Left hindlimb (tissue), 1 donor: ENCODE results near the gene CTNNBIP1.
A peak's percentile ranks its signal among the peaks of the same experiment; 100 is the strongest.
"Not testable (repeated sequence)": the region's sequence is repeated elsewhere in the genome, so short reads cannot be mapped to it uniquely, and the experiment has no call there.

ENCODE experiments used
- DNase-seq: peaks from one replicate; pipeline ENCODE4 v3.0.0-alpha.2; 2018

Gene CTNNBIP1

GRCh38 chr1:9910076-9910422 is at the start of gene CTNNBIP1:
Gene CTNNBIP1 (minus strand): TSS chr1:9910269. CDS start chr1:9872064, 38,205 bp downstream.
- DNase-seq = no peak

DNA sequence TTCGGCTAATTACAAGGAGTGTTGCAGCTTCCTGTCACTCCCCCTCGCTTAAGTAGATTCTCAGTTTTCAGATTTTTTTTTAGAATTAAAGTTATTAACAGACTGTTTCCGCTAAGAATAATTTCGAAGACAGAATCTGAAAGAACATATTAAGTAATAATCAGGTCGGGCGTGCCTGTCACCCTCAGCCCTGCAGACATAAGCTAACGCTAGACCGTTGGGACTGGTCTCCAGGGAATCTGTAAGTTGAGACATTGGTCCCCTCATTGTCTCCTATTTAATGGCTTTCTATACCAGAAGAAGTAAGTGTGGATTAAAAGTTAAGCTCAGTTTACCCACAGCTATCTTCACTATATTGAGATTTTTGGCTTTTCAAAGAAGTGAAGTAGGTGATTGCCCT is 47.7 kb upstream of the CTNNBIP1 start:
- DNase-seq = no peak

DNA sequence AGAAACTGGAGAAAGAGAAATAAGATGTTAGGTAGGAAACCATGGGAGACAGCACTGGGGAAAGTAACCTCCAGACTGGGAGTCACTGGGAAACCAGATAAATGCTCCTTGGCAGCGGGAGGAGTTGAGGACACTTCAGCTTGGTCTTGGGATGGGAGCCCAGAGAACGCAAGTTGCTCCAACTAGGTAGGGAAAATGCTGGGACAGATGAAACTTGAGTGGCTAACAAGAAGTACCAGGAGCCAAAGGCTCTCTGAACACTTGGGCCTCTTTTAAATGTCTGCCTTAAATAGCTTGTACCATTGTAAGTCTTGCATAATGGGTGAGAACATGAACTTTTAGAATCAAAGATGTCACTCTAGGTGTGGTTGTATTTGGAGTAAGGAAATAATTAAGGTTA is 36.2 kb upstream of the CTNNBIP1 start:
- no peak for DNase-seq

DNA sequence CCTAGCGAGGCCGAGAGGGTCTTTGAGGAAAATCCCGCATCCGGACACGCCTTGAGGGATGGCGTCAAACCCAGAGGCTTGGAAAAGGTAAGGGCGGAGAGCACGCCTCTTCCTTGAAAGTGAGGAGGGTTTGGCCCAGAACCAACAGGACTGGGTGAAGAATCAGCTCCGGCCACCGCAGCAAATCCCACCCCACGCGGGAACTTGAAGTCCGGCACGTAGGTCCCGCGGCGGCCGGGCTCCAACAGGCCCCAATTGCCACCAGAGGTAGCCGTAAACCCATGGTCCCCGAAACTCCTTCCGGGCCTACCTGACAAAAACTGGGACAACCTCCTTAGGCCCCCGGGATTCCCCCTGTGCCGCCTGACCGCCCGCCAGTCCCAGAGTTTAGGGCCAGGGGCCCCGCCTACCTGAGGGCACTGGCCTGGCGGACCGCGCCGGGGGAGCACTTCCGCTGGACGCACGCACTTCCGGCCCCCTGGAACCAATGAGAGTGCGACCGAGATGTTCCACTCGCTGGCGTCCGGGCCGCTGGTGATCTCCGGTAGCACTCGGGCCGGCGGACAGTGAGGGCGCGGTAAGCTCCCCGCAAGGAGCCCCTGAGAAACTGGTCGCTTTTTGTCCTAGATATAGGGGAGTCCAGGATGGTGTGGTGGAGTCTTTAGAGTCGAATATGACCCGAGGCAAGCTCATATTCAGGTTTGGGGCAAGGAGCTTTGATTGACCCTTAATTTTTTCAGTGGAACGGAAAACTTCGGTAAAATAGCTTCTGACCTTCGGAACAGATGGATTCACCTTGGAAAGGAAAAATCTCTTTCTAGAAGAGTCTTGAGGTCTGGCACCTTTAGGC is 33.1 kb upstream of the CTNNBIP1 start, which contains the start of the genes LZIC and NMNAT1:
TSS of gene LZIC (minus strand) at position 453 of the 850 bp plus-strand sequence. CDS start 6,772 bp downstream, outside the sequence.
TSS of gene NMNAT1 (plus strand) at position 537 of the 850 bp plus-strand sequence. CDS start 28,599 bp downstream, outside the sequence.
- DNase-seq = peak; percentile 95

- DNase-seq = no peak
These were observed 32.4 kb upstream of the CTNNBIP1 start for GRCh38 chr1:9942399-9942938.

DNA sequence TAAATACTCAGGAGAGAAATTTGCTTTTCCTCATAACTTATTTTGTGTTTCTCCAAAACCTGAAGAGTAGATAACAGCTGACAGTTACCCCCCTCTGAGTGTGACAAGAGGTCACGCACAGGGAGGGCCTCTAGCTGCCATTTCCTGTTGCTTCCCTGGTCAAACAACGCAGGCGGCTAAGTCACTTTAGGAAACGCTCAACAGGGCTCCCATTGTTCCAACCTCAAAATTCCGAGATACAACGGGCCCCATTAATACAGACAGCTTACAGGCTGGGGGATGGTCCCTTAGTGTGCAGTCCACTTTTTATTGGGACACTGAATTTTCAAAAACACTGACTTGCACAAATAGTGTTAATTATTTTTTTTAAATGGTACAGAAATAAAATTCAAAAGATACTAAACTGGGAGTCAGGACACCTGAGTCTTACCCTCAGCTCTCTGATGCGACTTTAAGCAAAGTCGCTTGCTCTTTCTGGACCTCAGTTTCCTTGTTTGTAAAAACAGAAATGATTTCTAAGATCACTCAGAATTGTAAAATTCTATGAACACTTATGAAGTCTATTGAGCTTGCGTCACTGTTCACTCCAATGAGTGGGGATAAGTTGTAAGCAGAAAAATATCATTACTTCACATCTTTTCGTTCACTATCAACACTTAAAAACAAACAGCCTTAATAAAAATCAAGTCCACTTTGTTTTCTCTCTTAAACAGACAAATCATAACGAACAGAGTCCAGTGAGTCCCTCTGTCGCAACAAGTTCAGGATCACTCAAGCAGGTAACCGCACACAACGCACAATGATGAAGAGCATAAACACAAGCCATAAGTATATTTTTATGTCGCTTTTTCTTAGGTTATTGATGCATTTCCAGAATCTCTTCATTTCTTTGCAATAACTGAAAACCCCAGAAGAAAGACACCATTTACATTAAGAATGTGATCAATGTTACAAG is 19.6 kb upstream of the CTNNBIP1 start:
- no peak for DNase-seq

DNA sequence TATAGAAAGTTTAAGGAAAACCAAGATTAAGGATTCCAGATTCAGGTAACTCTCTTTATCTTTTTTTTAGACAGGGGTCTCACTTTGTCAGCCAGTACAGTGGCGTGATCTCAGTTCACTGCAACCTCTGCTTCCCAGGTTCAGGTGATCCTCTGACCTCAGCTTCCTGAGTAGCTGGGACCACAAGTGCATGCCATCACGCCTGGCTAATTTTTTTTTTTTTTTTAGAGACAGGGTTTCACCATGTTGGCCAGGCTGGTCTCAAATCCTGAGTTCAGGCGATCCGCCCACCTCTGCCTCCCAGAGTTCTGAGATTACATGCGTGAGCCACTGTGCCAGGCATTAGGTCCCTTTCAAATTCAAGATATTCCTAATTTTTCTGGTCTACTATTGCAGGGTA is 17.2 kb upstream of the CTNNBIP1 start:
- no peak for DNase-seq

GRCh38 chr1:9922342-9922741 is 12.3 kb upstream of the CTNNBIP1 start:
- DNase-seq = no peak

GRCh38 chr1:9920606-9921005 is 10.5 kb upstream of the CTNNBIP1 start:
- DNase-seq = no peak

- DNase-seq = no peak
These were observed 7.8 kb upstream of the CTNNBIP1 start for GRCh38 chr1:9917901-9918300.

- DNase-seq = not testable (repeated sequence)
These were observed 7.4 kb upstream of the CTNNBIP1 start for GRCh38 chr1:9917495-9917894.

DNA sequence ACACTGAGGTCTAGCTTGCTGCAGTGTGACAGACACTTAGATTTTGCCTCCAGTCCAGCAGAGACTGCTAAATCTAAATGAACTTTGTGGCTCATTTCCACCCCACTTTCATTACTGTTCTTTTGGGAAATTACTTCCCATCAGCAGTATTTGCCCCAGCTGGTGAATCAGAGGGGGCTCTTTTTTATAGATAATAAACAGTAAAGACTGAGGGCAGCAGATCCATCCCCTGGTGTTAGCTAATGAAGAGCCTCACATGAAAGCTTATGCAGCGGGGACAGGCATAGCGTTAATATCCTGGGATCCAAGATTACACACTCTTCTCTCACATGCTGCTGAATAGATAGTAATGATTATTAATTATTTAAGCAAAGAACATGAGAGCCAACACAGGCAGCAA is 6.4 kb upstream of the CTNNBIP1 start:
- DNase-seq = no peak

DNA sequence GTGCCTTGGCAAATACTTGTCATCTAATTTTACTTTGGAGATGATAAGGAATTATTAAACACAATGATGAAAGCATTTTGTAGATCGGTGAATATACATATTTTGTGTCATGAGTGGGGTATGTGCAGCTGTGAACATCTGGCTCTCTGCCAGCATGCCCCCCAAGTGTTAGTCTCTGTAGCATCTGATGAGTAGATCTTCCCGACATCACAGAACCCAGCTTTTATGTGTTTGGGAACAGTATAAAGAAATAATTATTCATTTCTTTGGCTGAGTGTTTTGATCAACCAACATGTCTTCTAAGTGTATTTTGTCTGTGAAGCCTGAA is 4.5 kb upstream of the CTNNBIP1 start:
- DNase-seq = no peak

DNA sequence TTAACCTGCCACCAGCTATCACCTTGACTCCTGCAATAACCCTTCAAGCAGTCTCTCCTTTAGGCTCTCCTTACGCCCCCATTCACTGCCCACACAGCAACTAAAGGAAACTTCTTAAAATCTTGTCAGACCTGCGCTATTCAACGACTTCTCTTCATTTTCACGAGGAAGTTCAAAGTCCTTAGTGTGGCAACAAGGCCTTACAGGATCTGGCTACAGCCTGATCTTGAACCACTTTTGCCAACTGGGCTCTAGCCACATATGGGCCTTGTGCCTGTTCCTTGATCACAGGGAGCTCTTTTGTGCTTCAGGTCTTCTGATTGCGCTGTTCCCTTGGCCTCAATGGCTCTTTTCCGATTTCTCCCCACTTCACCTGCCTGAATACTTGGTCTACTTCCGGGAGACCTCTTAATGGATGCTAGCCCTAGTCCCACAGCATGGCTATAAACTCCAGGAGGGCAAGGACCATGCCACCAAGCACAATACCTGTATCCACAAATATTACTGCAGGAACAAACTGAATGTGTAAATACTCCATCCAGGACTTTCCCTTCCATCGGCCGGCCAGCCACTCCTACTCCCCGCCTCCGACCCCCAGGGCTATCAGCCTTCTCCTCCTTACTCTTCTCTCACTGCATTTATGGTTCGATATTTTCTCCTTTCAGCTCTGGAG is 2.3 kb upstream of the CTNNBIP1 start:
- no peak for DNase-seq

DNA sequence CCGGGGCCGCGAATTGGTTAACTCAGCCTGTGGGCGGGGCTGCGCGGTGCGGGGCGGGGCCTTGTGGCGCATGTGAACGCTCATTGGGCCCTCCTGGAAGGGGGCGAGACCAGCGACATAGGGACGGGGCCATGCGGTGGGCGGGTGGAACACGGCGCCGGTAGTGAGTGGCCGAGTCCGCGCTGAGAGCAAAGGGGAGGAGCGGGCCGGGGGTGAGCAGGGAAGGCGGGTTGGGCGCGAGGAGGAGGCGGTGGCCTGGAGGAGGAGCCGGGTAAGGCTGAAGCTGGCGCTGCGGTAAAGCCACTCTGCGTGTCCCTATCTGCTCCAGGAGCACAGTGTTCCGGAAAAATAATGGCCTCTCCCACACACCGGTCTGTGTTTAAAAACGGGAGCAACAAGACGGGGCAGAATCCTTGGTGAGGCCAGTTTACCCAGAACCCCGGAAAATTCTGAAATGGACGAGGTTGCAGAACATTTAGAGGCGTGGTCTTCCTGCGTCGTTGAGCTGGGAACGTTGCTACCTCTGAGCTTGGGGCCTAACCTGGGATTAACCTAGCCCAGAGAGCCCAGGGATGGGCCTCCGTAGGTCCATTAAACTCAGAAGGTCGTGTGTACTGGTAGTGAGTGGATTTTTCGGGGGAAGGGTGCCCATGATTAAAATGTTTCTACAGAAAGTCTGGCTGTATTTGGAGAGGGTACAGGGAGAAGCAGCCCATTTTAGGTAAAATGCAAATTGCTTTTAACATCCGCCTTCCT is 532 bp upstream of the CTNNBIP1 start:
- peak; percentile 100 for DNase-seq

DNA sequence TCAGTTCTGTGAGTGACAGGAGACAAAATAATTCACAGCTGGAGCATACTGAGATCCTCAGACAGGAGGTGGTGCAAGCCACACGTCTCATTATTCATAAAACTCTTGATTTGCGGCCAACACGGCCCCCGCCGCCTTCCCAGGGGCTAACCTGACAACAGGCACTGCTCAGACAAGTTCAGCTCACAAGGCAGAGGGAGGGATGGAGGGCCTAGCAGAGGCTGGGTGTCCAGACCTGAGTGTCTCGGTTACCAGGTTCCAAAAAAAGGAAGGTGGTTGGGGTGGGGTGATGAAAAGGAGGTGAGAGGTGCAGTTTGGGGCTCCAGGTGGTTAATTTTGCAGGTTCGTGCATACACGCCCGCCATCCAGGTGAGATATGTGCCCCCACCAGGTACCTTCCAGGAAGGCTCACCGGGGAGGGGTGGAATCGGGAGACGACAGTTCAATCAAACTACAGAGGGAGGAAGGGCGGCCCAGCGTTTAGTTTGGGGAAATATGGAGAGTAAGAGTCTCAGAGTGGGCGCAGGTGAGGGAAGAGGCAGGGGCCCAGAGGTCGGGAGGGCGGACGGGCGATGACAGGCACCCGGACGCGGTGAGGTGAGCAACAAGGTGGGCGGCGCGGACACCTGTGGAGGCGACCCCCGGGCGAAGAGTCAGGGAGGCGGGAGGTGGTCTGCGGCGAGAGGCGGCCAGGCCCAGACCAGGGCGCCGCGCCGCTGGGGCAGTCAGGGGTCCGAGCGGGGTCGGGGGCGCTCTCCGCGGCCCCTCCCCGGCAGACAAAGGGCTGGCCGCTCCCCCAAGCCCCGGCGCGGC is 629 bp downstream of the CTNNBIP1 start:
- DNase-seq = no peak

- no peak for DNase-seq
These were observed 1.2 kb downstream of the CTNNBIP1 start for GRCh38 chr1:9908871-9909233.

DNA sequence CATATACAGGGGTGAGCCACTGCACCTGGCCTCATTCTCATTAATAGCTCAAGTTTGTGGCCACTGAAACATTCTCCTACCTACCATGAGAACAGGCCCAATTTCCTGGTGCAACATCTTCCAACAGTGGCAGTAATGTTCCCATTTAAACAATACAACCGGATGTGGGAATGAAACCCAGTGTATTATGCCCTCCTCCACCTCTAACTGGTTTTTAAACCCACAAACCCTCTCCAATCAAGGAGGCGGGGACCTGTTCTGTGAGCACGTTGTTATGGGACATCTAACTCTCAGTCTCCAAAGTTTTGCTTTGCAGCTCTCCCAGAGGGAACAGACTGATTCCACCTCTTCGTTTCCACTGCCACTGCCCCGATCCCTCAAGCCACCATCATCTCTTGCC is 2.6 kb downstream of the CTNNBIP1 start:
- DNase-seq = no peak

DNA sequence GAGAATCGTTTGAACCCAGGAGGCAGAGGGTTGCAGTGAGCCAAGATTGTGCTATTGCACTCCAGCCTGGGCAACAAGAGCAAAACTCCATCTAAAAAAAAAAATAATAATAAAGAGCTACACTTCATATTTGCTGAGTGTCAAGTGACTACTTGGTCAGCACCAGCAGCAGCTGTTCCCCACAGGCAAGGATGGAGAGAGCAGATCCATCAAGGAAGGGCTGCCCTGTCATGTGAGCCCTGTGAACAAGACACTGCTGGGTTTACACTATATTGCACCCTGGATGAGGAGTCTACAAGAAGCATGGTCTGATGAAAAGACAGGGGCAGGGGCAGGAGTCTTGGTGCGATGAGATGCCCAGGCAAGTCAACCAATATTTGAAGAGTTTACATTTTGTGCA is 3.6 kb downstream of the CTNNBIP1 start:
- no peak for DNase-seq

DNA sequence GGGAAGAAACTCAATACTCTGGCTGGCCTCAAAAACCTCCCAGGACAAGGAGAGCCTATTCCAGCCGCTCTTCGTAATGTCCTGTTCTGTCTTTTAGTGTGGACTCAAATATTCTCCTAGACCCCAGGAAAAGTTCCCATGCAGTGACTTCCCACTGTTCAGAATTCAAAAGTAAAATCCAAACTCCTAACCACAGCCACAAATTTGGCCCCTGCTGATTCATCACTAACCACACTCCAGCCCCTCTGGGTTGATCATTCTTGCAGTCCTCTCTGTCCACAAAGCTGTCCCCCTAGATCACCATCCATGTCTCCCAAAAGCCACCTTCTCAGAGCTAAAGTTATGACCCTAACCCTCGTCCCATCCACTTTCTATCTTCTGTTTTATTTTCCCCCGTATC is 5.1 kb downstream of the CTNNBIP1 start:
- no peak for DNase-seq

DNA sequence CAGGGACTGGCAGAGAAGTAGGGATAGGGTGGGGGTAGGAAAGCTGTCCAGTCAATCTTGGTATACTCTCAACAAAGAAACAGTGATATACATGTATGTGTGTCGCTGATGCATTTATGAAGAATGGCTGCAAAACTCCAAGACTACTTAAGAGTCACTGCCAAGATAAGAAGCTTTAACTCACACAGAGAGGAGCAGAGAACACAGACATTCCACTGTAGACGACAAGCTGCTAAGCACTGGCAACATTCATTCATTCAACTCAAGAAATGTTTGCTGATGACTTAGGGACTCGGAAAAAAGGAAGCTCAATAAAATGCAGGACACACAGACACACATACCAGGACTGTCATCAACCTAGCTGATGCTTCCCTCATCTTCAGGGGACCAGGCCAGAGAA is 5.5 kb downstream of the CTNNBIP1 start:
- DNase-seq = no peak
